GM18517 (cell line): ENCODE data around the gene MBD2.
"Not testable (repeated sequence)": the region's sequence is repeated elsewhere in the genome, so short reads cannot be mapped to it uniquely, and the experiment has no call there.

Experiments used
- ATAC-seq: cut with Tn5 transposase; IDR thresholded peaks from one replicate; pipeline ENCODE4 v1.9.1; 2021; ENCODE audit warnings: mild to moderate bottlenecking, moderate library complexity; ENCODE audit not compliant: unreplicated experiment

MBD2 gene

GRCh38 chr18:54155412-54155811 is 69.1 kb downstream of the MBD2 start:
- no peak for ATAC-seq

- ATAC-seq = no peak
These were observed 70.2 kb downstream of the MBD2 start for GRCh38 chr18:54154231-54154630.

- no peak for ATAC-seq
These were observed 73.1 kb downstream of the MBD2 start for GRCh38 chr18:54151376-54151775.

GRCh38 chr18:54150226-54150625 is 74.2 kb downstream of the MBD2 start:
- no peak for ATAC-seq

GRCh38 chr18:54149078-54149697 is 75.3 kb downstream of the MBD2 start:
- peak; percentile 64 for ATAC-seq

- ATAC-seq = no peak
These were observed 75.8 kb downstream of the MBD2 start for GRCh38 chr18:54148678-54149077.

- ATAC-seq = no peak
These were observed 76.3 kb downstream of the MBD2 start for GRCh38 chr18:54148151-54148550.

- peak; percentile 83 for ATAC-seq
These were observed 77.0 kb downstream of the MBD2 start for GRCh38 chr18:54147439-54147838.

- no peak for ATAC-seq
These were observed 83.3 kb downstream of the MBD2 start for GRCh38 chr18:54141041-54141608.

GRCh38 chr18:54140641-54141040 is 83.8 kb downstream of the MBD2 start:
- ATAC-seq = no peak

- no peak for ATAC-seq
These were observed 89.3 kb downstream of the MBD2 start for GRCh38 chr18:54135216-54135615.

- no peak for ATAC-seq
These were observed 90.4 kb downstream of the MBD2 start for GRCh38 chr18:54134053-54134452.

- no peak for ATAC-seq
These were observed 93.8 kb downstream of the MBD2 start for GRCh38 chr18:54130631-54131030.

GRCh38 chr18:54130177-54130576 is 94.3 kb downstream of the MBD2 start:
- ATAC-seq = no peak

- ATAC-seq = no peak
These were observed 94.9 kb downstream of the MBD2 start for GRCh38 chr18:54129448-54130067.

- no peak for ATAC-seq
These were observed 96.6 kb downstream of the MBD2 start for GRCh38 chr18:54127759-54128378.

GRCh38 chr18:54125429-54125828 is 99.0 kb downstream of the MBD2 start:
- no peak for ATAC-seq

GRCh38 chr18:54123720-54124440 is 100.6 kb downstream of the MBD2 start:
- ATAC-seq = not testable (repeated sequence)

GRCh38 chr18:54119524-54120019 is 104.9 kb downstream of the MBD2 start:
- peak; percentile 93 for ATAC-seq

GRCh38 chr18:54117853-54118773 is 106.4 kb downstream of the MBD2 start:
- ATAC-seq = no peak
